GM21576 (cell line): ENCODE measurements around the gene GPC3.
"Not testable (repeated sequence)": the region's sequence is repeated elsewhere in the genome, so short reads cannot be mapped to it uniquely, and the experiment has no call there.

ENCODE experiments used
- ATAC-seq: cut with Tn5 transposase; IDR thresholded peaks from one replicate; pipeline ENCODE4 v1.9.1; 2021; ENCODE audit warnings: mild to moderate bottlenecking, moderate library complexity; ENCODE audit not compliant: unreplicated experiment

The GPC3 gene

DNA sequence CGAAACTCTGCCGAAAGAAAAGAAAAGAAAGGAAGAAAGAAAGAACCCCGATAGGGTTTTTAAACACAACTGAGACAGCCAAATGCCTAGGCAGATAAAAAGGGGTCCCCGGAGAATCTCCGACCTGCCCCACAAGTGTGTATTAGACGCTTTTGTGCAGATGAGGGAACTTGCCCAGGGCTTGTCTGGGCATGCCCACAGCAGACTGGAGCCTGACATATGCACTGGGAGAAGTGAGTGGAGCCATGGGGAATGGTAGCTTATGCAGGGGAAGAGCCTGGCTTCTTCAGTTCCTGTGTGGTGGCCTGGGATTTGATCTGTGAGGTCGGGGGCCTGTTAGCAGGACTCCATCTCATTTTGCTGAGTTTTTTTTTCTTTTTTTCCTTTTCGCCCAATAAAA, 199.0 kb downstream of the GPC3 start:
- no peak for ATAC-seq

DNA sequence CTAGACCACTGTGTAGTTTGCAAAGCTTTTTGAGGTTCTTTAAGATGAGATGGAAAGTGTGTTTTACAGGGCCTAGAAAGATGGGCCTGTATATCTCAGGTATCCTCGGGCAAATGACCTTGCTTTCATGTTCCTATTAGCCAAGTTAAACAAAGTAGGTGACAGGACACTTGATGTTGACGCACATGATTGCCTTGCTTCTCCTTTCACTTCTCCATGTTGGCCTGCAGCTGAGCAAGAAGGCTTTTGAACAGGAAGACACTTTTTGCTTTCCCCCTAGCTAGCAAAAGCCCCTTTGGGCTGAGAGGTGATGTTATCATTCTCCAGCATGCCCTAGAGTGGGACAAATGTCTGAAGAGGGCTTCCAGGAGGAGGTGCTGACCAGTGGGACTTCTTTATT, 202.1 kb downstream of the GPC3 start:
- ATAC-seq: peak; percentile 78

DNA sequence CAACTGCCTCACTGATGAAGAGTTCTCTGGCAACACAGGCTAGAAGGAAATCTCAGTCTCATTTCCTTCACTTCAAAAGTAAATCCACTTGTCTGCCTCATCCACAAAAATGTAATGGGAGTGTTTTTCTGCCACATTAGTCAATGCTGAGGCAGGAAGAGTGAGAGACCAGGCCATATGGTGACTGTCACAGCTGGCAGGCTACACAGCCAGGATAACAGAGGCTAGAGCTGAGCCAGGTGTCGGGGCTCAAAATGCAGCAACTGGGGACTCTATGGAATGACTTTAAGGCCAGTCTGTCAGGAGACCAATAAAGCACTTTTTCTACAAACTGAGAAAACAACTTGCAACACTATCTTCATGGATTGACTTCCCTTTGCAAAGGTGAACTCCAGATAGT, 204.2 kb downstream of the GPC3 start:
- no peak for ATAC-seq

DNA sequence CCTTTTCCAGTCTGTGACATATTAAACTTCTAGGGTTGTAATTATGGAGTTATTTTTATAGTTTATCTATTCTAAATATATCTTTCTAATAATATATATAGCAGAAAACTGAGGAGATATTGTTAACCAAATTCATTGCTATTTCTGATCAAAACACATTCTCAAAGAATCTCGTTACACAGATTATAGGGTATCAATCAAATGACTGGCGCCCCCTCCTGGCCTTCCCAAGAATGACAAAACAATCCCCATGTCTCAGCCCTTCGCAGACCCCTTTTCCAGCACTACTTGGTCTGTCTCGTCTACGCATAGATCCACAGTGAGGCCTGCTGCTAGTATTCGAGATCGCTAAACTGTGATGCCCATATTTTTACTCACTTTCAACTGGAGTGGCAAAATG, 209.3 kb downstream of the GPC3 start:
- ATAC-seq: no peak

DNA sequence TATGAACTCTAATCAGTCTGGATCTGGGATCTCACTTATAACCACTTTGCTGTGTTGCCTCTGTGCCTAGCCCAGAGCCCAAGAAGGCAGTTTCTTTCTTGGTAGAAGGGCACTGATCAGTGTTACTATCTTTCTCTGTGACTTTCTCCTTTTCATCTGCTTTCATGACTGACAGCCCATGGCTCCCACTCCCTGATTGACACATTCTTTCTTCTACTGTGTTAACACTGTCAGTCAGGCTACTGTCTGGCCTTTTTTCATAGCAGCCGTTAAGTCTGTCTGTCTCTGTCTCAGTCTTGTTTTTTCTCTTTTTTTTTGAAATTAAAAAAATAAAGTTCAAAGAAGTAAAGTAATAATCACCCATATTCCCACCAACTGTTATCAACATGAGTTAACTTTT, 210.6 kb downstream of the GPC3 start:
- no peak for ATAC-seq

DNA sequence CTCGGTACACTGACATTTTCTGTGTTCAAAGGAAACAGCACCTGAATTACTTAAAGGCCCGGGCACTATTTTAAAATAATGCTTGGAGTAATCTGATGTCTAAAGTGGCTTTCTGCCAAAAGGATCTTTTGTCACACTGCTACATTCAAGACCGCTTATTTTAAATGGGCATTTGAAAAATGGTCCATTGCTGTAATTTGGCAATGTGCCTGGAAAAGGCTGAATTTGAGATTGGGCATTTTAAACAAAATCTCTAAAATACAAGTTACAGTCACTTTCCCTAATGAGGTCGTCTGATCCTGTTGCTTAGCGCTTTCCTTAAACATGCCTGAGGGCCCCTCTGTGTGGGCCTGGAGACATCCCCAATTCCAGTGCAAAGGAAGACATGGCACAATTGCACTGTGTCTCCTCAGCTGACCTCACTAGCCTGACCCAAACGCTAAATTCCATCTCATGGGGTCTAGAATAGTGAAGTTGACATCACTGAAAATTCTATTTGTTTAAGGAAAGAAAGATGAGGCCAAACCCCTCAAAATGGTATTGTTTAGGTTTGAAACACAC, 214.2 kb downstream of the GPC3 start:
- ATAC-seq: no peak

DNA sequence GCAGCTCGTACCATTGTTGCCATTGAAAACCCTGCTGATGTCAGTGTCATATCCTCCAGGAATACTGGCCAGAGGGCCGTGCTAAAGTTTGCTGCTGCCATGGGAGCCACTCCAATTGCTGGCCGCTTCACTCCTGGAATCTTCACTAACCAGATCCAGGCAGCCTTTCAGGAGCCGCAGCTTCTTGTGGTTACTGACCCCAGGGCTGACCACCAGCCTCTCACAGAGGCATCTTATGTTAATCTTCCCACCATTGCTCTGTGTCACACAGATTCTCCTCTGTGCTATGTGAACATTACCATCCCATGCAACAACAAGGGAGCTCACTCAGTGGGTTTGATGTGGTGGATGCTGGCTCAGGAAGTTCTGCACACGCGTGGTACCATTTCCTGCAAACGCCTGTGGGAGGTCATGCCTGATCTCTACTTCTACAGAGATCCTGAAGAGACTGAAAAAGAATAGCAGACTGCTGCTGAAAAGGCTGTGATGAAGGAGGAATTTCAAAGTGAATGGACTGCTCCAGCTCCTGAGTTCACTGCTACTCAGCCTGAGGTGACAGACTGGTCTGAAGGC, 222.3 kb downstream of the GPC3 start:
- not testable (repeated sequence) for ATAC-seq

DNA sequence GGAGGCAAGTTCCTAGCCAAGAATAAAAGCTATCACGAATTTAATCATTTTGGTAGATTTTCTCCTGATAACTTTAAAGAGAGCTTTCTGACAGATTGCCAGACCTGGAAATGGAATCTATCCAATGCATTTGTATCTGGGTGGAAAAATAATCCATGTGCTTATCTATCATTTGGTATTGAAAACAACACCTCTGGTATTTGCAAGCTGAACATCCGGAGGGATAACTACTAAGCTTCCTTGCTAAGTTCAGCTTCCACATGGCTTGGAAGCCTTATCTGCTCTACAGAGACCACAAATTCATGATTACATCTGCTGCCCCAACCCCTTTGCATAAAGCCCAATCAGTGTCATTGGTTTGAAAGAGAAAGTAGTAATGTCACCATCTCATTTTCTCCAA, 230.7 kb downstream of the GPC3 start:
- no peak for ATAC-seq

DNA sequence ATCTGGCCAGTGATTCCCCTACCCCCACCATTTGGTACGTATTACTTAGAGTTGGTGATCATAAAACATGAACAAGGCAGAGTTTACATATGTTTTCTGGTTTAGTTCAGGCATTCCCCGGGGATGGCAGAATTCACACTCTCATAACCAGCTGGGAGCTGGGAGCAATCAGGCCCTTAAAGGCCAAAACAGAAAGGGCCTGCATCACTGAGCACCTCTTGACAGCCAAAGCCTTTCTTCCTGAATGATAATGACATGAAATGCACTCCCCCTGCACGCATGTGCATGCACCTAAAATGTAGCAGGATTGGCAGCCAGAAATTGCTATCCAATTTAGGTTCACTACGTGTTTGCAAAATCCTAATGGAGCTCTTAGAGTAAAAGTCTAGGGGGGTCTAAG, 235.4 kb downstream of the GPC3 start:
- ATAC-seq: no peak

DNA sequence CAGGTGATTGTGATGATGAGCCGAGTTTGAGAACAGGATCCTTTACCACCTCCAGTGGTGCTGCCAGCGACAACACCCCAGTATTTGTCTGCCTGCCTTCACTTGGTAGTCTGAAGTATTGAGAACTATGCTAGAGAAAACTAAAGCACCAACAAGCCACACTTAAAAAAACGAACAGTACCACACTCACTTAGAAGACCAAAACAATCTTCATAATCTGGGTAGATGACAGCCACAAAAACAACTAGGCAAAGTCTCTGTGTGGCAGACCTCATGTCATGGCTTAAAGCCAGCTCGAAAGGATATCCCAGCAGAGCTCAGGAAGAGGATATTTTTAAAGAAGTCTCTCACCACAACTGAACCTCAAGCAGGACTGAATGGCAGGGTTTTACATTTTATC, 236.0 kb downstream of the GPC3 start:
- ATAC-seq: no peak

DNA sequence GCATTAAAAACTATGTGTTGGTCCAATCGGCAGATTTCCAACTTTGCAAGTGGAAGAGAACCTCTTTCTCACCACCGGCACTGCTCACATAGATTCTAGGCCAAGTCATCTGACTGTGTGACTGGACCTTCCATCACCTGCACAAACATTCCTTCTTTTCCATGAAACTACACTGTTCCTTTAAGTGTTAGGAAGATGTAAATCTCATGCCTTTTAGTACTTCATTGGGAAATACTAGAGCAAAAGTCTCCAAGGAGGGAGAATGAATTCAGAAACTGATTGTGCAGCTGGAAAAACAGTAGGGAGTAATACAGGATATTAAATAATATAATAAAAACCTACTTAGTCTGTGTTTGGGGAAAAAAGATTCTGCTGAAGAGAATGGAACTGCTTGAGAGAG, 238.2 kb downstream of the GPC3 start:
- ATAC-seq: no peak

DNA sequence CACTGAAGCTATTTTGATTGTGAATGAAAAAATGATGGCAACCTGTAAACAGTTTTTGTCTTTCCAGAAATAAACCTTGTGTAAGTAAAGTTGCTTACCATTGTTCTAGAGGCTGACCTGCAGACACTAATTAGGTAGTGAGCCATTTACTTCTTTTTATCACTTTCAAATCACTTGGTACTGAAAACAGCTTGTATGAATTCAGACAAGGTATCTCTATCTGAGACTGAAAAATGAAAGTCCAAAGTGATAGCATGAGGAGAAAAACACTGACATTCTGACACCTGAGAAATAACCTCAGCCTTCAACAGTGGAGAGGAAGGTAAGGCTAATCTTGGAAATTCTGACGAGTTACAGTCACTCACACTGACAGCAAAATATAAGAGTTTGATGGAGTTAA, 238.8 kb downstream of the GPC3 start:
- ATAC-seq: no peak

DNA sequence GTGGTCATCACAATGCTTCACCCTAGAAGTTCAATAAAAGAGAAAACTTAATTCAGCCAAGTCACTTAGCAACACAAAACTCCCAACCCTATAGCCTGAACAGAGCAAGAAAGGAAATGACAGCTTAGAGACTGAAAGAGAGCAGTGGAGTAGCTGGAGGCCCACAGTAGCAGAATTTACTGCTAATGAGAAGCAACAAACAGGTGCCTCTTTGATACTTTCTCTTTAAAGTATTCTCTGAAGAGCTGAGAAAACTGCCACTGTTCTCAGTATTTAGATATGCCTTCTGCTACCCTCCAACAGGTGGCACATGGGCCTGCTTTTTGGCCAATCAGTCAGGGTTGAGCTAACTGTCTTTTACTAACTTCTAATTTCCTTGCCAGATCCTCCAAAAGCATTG, 240.0 kb downstream of the GPC3 start:
- peak; percentile 76 for ATAC-seq

DNA sequence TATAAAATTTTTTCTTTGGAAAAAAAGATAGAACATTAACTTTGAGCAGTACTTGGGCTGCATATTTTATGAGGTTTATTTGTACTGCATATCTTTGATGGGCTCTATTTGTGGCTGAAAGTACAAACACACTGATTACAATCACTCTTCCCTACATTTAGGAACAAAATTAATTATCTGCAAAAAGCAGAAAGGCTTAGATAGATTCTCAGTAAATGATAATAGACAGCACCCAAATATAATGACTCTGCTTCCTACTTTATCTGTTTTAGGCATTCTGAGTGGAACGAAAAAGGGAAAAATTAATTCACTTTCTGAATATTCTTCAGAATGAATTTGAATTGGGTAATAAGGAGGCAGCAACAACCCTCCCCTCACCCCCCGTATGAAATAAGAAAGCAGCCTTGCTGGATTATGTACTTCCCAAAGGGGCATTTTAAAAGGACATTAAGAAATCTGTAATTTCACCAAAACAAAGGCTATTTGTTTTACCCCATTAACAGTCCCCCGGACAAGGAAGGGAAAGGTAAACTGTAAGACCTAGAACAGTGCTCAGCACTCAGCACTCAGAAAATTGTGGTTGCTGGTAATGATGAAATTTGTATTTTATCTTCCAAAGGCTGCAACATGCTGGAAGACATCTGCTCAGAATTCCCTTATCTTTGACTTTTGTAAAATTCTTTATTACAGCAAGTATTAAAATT, 242.6 kb downstream of the GPC3 start:
- no peak for ATAC-seq

DNA sequence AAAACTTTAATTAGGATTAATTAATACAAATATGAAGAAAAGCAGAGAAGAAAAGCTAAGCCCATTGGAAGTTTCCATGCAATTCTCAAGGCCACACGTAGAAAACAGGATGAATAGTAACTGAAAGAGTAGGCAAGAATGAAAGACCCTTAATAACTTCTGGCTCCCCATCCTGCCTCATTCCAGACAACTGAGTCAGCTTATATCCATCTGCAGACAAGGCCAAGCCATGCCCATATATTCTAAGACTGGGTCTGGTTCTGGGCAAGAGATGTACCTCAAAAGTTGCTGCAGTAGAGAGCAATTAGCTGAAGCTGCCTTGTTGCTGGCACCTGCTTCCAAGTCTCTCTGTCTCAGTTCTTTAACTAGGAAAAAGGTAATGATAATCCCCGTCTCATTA, 244.1 kb downstream of the GPC3 start:
- ATAC-seq: no peak

DNA sequence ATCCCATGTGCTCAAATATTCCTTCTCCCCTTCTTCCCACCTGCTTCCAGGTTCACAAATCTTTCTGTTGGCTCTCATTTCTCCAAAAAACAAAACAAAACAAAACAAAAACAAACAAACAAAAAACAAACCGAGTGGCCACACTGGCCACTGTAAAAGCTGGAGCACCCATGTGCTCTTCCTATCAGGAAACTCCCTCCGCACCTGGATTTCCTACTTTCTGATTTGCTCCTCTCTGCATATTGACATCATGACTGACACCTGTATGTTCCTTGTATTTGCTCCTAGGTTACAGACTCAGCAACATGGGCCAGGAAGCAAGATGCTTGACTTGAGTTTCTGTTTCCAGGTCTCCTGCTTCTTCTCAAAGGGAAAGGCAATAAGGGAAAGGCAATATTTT, 258.8 kb downstream of the GPC3 start:
- no peak for ATAC-seq

DNA sequence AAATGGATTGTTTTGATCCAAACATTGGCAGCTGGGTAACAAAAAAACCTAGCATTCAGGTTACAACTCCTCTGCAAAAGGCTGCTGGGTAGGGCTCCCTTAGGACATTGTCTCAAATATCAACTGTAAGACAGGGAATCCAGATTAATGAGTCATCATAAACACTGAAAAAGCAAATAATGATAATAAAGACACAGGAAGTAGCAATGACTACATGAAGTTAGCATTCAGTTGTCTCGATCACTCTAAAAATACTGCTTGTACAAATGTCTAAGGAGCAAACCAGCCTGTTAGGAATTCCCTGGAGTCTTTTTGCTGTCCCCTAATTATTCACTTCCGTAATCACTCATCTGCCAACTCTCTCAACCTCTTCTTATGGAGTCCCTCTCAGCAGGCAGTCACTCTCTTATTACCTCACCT, 259.2 kb downstream of the GPC3 start:
- no peak for ATAC-seq

DNA sequence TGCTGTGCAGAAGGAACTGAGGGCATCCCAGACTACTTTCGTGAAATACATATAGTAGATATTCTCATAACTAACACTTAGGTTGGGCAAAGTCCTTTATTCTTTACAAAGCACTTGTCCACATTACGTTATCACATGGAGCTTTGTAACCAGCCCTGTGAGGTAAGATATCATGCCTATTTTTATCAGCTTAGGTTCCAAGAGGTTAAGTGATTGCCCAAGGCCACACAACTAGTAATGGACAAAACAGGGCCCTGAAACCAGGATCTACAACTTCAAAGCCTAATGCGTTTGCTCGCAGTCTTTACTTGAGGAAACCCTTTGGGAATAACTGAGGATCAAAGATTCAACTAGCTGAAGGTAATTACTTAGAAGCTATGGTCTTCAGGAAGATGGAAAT, 261.5 kb downstream of the GPC3 start:
- no peak for ATAC-seq

DNA sequence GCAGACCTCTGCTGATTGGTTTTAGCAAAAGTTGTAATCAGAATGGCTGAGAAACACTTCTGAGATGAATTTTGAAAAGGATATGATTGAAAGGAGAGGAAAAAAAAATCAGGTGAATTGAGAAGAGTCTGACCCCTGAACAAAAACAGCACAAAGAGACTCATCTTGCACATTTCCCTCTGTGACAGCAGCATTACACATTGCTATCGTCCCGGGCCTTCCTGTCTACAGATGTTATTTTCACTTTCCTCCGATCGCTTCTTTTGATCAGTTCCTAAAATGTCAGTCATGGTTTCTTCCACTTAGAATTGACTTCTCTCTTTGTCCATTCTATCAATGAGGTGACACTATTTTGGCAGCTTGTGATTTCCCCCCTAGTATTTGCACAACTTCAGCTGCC, 262.6 kb downstream of the GPC3 start:
- no peak for ATAC-seq

DNA sequence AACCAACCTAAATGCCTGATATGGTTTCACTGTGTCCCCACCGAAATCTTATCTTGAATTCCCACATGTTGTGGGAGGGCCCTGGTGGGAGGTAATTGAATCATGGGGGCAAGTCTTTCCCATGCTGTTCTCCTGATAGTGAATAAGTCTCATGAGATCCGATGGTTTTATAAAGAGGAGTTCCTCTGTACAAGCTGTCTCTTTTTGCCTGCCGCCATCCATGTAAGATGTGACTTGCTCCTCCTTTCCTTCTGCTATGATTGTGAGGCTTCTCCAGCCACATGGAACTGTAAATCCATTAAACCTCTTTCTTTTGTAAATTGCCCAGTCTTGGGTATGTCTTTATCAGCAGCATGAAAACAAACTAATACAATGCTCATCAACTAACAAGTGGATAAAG, 265.1 kb downstream of the GPC3 start:
- ATAC-seq: not testable (repeated sequence)

DNA sequence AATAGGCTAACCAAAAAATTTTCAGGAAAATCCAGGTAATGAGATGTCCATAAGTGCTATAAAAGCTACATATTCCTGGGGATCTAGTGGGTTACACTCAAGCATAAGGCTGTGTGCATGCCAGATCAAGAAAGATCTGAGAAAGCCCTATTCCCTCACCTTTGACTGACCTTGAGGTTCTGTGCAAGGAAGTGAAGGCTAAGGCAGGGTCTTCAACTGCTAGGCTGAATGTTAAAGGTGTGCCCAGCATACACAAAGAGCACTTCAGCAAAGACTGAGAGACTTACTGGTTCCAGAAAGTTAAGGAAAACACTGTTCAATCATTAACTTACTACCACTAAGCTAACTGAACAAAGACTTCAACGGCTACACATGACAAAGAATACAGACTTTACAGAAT, 269.7 kb downstream of the GPC3 start:
- no peak for ATAC-seq

DNA sequence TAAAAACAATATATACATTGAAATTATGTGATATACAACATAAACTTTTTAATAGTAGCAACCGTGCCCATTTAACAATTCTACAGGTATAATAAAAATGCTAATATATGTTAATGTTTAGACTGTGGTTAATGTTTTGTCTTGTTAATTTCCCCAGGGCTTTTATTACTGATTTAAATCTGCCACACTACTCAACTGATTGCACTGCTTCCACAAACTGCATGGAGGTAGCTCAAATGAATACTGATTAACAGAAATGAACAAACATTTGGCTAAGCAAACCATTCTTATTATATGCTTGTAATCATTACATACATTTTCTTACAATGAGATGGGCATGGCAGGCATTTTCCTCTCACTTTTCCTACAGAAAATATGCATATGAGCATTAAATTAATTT, 275.9 kb downstream of the GPC3 start:
- ATAC-seq: no peak

DNA sequence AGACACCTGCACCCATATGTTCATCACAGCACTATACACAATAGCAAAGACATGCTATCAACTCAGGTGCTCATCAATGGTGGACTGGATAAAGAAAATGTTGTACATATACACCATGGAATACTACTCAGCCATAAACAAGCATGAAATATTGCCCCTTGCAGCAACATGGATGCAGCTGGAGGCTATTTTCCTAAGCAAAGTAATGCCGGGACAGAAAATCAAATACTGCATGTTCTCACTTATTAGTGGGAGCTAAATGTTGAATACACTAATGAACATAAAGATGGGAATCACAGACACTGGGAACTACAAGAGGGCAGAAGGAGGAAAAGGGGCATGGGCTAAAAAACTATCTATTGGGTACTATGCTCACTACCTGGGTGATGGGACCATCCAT, 278.5 kb downstream of the GPC3 start:
- no peak for ATAC-seq
